Psoas muscle (tissue), 8 donors: ENCODE results near the gene NFE2L3. TPM values are rescaled to one million over a fixed set of nuclear protein-coding genes. Genes with fewer than 3 reads are reported as not detected.
"Not testable (repeated sequence)": the region's sequence is repeated elsewhere in the genome, so short reads cannot be mapped to it uniquely, and the experiment has no call there.

Experiments
- ATAC-seq, 4 donors: fragments of 200-7000 bp; cut with Tn5 transposase; one replicate each; pipeline ENCODE4 v1.9.1; 2020; ENCODE audit warnings: moderate library complexity in 3 of 4, mild to moderate bottlenecking in 2 of 4
- DNase-seq, 2 donors: peaks; one replicate each; pipeline ENCODE4 v3.0.0-alpha.2; 2020
- H3K27ac ChIP-seq: fragments of 200-600 bp; one replicate; pipeline ENCODE4 v1.8.0; 2022
- H3K27me3 ChIP-seq, 3 donors: fragments of 200-600 bp in 1 of 3; one replicate each; pipeline versions ENCODE4 v1.6.1 to v1.8.0; 2013 to 2022; ENCODE audit warnings: low read length in 2 of 3, mild to moderate bottlenecking in 2 of 3, moderate library complexity in 1 of 3; ENCODE audit not compliant: insufficient read depth in 3 of 3
- H3K36me3 ChIP-seq, 2 donors: fragments of 200-600 bp in 1 of 2; one replicate each; pipeline versions ENCODE4 v1.6.1 to v1.8.0; 2013 to 2022; ENCODE audit warnings: low read depth in 1 of 2, mild to moderate bottlenecking in 1 of 2, moderate library complexity in 1 of 2; ENCODE audit not compliant: insufficient read depth in 1 of 2
- H3K4me1 ChIP-seq: fragments of 200-600 bp; one replicate; pipeline ENCODE4 v1.8.0; 2022
- H3K4me3 ChIP-seq: fragments of 200-600 bp; one replicate; pipeline ENCODE4 v1.8.0; 2022; ENCODE audit warnings: mild to moderate bottlenecking
- H3K9me3 ChIP-seq: fragments of 200-600 bp; one replicate; pipeline ENCODE4 v1.8.0; 2022
- CTCF ChIP-seq: fragments of 200-600 bp; IDR thresholded peaks from one replicate; pipeline ENCODE4 v1.8.0; 2022; ENCODE audit warnings: antibody characterized with exemption
- WGBS, 3 donors: extraction: QIAGEN DNeasy Blood & Tissue Kit; methylation state at CpG; one replicate each; pipeline versions ENCODE4 v1.1.6 to v1.1.7; 2013; 5-methylcytosine and 5-hydroxymethylcytosine counted together
- intact Hi-C, 2 donors: fragments of 100-400 bp; cut with DNase I; formaldehyde crosslinking; loops; one replicate each; pipeline versions ENCODE4 v1.11.0 to v1.14.2; 2022
- polyA plus RNA-seq, 3 donors: library from polyadenylated mRNA; stranded (reverse); fragments of 200-250 nt; gene quantifications; one replicate each; pipeline ENCODE4 v1.2.3, GENCODE V29; 2013
- total RNA-seq, 4 donors: library from RNA; stranded (reverse); fragmentation: NEBNext Ultra II Directional in 2 of 4; extraction: Animal tissue kit (Norgen Biotek cat#: 25700) in 2 of 4; gene quantifications; one replicate each; pipeline versions ENCODE4 v1.2.1 to v1.2.4, GENCODE V29; 2021 to 2023
- donor health status: healthy with polysubstance abuse.
- donor health status: DM: no; HTN: no; CAD: no; lungs with moderate emphysema.
- donor health status: Bipolar disorder and iron deficiency.
- donor health status: healthy.
- donor health status: DM: yes; HTN: yes; CAD: no.
- donor health status: DM: no; HTN: no; CAD: no.
- donor health status: DM: no; HTN: no; CAD: no.
- donor health status: DM: yes; HTN: yes; CAD: no.

NFE2L3 gene
- total and polyA plus RNA-seq, 7 donors: 0.44 to 1.1 (median 0.72) TPM

GRCh38 chr7:26144184-26145080 lies 7.6 kb upstream of the NFE2L3 start:
- WGBS, 3 donors: 80 to 85% (median 82%) methylated on average over 13 of the region's 13 CpGs
- Histone ChIP-seq H3K27ac (no peak overlapping the region), H3K4me1 (no peaks in the 10 kb centered on the region), H3K36me3 (no peaks in the 10 kb centered on the region), H3K4me3 (no peak overlapping the region), H3K9me3 (no peaks in the 10 kb centered on the region), H3K27me3 (no peaks in the 10 kb centered on the region)
- DNase-seq (no peak), ATAC-seq (no peak)
- intact Hi-C loops: no loop called here
- TF ChIP-seq CTCF: no peak

DNA sequence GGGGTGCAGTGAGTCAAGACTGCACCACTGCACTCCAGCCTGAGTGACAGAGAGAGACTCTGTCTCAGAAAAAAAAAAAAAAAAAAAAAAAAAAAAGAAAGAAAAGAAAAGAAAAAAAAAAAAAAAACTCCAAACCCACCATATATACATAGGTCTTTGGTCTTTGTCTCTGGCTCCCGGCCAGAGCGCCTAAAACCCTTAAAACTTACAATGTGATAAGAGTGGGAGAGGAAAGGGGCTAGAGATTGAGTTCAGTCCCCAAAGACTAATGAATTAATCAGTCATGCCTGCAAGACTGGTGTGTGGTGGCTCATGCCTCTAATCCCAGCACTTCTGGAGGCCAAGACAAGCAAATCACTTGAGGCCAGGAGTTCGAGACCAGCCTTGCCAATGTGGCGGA lies 6.8 kb upstream of the NFE2L3 start:
- Histone ChIP-seq H3K4me1 (no peaks in the 10 kb centered on the region), H3K27me3 (no peaks in the 10 kb centered on the region), H3K36me3 (no peaks in the 10 kb centered on the region), H3K9me3 (no peaks in the 10 kb centered on the region), H3K4me3 (no peak overlapping the region), H3K27ac (no peak overlapping the region)
- intact Hi-C loops: no loop called here
- no peak for TF ChIP-seq CTCF
- no peak for DNase-seq
- WGBS, 3 donors: 74 to 91% (median 88%) methylated on average over 4 of the region's 4 CpGs
- ATAC-seq: no peak

GRCh38 chr7:26147030-26147429 lies 5.0 kb upstream of the NFE2L3 start:
- 92 to 100% (median 100%) methylated on average over 1 of the region's 1 CpG for WGBS, 3 donors
- TF ChIP-seq CTCF: no peak
- Histone ChIP-seq H3K4me1 (no peaks in the 10 kb centered on the region), H3K27me3 (peaks cover 0 to 9% (median 8%) of the 10 kb centered on the region in 3 donors), H3K27ac (no peak overlapping the region), H3K4me3 (no peak overlapping the region), H3K9me3 (no peaks in the 10 kb centered on the region), H3K36me3 (no peaks in the 10 kb centered on the region)
- intact Hi-C loops: no loop called here
- DNase-seq (no peak), ATAC-seq (no peak)

GRCh38 chr7:26147646-26148306 lies 4.2 kb upstream of the NFE2L3 start:
- DNase-seq, H3K27ac ChIP-seq, H3K9me3 ChIP-seq, intact Hi-C loops, H3K36me3 ChIP-seq, H3K4me1 ChIP-seq, ATAC-seq, H3K4me3 ChIP-seq: not testable (repeated sequence)
- H3K27me3 ChIP-seq: peaks cover 0 to 16% (median 12%) of the 10 kb centered on the region in 3 donors
- WGBS, 3 donors: 92 to 96% (median 93%) methylated on average over 31 to 43 of the region's 43 CpGs

DNA sequence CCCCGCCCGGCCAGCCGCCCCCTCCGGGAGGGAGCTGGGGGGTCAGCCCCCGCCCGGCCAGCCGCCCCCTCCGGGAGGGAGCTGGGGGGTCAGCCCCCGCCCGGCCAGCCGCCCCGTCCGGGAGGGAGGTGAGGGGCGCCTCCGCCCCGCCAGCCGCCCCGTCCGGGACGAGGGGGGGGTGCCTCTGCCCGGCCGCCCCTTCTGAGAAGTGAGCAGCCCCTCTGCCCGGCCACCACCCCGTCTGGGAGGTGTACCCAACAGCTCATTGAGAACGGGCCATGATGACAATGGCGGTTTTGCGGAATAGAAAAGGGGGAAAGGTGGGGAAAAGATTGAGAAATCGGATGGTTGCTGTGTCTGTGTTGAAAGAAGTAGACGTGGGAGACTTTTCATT lies 3.7 kb upstream of the NFE2L3 start:
- ATAC-seq, H3K4me3 ChIP-seq, H3K4me1 ChIP-seq, intact Hi-C loops, H3K27ac ChIP-seq, H3K9me3 ChIP-seq, DNase-seq, H3K36me3 ChIP-seq: not testable (repeated sequence)
- H3K27me3 ChIP-seq: peaks cover 0 to 21% (median 14%) of the 10 kb centered on the region in 3 donors
- 91% methylated on average over 24 to 29 of the region's 29 CpGs for WGBS, 3 donors
